Globus pallidus (tissue), 1 donor: ENCODE results near the gene EPHA7.
A peak's percentile ranks its signal among the peaks of the same experiment; 100 is the strongest.

Experiments used
- DNase-seq: peaks from one replicate; pipeline ENCODE4 v3.0.0-alpha.2; 2015; ENCODE audit warnings: low spot score

Gene EPHA7

DNA sequence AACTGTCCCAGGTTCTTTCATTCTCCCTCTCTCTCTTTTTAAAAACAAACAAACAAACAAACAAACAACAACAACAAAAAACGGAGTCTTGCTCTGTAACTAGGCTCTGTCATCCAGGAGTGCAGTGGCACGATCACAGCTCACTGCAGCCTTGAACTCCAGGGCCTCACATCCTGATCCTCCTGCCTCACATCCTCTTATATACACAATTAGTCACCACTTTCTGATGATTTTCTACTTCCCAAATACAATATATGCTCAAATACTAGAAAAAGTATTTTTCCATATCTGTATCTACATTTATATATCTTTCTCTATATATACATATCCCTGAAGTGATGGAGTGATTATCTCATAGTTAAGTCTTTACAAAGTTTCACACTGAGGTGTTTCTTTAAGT lies 170.7 kb downstream of the EPHA7 start:
- no peak for DNase-seq

DNA sequence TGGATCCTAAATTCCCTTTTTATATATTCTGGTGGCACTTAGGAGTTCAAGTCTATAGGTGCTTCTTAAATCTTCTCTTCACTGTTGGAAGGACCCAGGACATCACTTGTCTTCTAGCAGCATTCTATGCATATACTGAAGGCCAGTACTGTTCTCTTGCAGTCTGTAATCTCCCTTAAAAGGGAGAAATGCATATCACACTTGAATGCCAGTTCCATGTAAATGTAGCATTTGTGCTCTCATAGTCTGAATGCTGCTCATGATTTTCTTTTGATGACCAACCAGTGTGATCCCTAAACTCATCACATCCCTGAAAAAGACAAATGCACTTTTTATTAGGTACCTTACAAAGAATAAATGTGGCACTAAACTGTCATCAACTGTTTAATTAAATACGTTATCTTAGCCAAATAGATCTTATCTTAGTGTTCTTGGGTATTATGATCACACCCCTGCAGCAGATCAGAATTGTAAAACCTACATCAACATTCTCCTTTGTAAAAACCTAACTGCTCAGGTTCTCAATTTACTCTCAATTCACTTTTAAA lies 176.1 kb downstream of the EPHA7 start:
- DNase-seq = no peak

DNA sequence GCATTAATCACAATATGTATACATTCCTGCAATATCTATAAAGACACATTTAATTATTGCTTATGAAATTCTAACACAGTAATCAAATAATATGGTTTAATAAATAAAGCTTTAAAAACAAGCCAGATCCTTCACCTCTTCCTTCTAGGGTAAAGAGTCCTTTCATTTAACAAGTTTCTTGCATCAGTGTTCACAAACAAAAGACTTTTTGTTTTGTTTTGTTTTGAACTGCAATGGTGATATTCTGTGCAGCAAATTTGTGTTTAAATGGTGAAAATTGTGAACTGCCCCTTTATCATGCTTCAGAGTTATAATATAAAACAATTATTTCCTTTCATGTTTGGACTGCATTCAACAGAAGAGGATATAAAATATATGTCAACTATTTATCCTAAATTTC lies 177.3 kb downstream of the EPHA7 start:
- DNase-seq = peak; percentile 31

DNA sequence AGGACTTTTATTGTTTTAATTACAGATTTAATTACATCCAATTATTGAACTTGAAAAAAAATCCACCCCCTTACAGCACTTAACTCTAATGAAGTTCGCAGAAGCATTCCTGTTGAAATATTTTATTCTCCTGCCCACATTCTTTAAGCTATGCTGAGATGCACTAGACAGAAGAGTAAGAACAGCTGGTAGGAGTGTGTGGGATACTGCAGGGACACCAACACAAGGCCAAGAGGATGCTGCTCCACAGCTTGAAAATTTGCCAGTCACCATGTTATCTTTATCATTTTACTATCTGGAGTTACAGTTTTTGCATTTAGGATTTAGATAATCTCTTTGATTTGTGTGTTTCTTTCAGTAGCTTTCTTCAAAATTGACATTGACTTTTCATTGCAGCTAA lies 180.7 kb downstream of the EPHA7 start:
- DNase-seq = no peak

GRCh38 chr6:93235775-93236174 lies 183.6 kb downstream of the EPHA7 start:
- no peak for DNase-seq

DNA sequence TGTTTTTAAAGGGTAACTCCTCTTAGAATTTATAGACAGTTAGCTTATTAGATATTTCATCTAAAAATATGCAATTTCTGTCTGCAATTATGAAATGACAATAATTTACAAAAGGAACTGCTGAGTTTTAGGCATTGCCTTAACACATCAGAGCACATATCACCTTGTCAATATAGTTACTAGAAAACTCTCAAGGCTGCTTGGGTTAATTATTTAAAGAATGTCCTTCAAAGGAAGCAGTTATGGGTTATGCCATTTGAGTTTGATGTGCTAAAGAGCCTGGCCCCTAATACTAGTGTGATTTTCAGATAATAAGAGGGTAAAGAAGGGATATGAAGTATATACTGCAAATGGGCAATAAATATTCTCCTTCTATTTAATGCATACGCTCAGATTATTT lies 192.5 kb downstream of the EPHA7 start:
- no peak for DNase-seq

DNA sequence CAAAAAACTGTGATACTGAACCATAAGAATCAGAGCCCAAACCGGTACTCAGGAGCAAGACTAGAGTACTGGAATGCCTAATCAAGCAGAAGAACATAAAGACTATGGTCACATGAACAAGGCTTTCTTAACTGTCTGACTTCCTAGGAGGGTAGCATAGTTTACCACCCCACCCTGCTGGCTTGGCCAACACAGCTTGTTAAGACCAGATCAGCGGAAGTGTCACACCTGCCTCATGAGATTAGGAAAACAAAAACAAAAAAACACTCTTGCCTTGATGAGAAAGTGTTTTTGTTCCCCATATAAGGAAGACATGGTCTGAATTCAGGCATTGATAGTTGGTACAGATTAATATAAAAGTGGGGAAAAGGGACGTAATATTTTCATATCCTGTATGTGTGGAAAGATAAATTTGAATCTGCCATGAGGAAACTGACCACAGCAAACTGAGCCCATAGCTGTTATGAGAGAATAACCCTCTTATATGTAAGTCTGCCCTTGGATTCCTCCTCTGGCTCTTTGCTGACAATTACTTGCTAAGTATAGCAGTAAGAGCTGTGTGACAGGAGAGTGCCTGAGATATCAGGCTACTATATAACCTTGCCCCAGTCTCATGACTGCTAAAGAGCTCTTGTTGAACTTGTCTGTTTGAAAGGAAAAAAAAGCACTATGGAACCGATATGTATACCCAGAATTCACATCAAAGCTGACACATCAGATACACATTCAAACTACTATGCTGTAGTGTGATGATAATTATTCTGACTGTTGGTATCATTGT lies 197.1 kb downstream of the EPHA7 start:
- DNase-seq = no peak

DNA sequence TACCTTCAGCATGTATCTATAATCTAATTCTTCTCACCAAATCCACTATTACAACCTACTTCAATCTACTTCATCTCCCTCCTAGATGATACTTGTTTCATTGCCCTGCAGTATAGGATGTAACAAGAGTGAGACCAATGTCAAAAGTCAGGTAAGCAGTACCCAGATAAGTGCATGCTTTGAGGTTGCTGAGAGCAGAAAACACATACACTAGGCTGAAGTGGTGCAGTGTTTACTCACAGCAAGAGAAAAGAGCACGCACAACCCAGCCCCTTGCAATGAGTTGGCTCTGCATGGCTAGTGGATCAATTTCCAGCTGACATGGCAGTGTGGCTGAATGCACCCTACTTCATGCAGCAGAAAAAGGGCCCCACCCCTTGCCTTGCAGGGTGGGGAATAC lies 199.9 kb downstream of the EPHA7 start:
- DNase-seq = no peak

- no peak for DNase-seq
Measured at GRCh38 chr6:93218096-93218495, 201.3 kb downstream of the EPHA7 start.

- DNase-seq = no peak
Measured at GRCh38 chr6:93213028-93213427, 206.3 kb downstream of the EPHA7 start.

GRCh38 chr6:93210908-93211307 lies 208.5 kb downstream of the EPHA7 start:
- DNase-seq = no peak

GRCh38 chr6:93209358-93209757 lies 210.0 kb downstream of the EPHA7 start:
- no peak for DNase-seq

DNA sequence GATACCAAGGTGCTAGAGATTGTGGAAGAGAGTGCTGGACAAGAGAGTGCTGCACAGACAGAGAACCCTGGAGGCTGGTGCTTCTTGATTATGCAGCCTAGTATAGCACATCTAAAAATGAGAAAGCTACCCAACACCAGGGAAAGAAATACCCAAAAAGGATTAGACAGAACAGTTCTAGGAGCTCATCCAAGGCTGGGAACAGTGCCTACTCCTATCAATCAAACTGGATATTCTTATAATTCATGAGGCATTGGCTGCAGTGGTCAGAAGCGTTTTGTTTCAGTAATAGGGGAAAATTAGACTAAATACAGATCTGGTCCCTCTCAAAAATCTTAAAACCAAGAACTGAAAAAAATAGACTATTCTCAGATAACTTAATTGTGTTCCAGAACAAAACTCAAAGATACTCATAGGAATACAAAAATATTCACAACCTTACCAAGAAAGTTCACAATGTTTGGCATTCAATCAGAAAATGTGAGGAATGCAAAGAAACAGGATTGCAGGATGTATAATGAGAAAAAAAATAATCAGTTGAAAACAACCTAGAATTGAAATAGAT lies 222.9 kb downstream of the EPHA7 start:
- DNase-seq = no peak

- no peak for DNase-seq
Measured at GRCh38 chr6:93194480-93194879, 224.9 kb downstream of the EPHA7 start.

DNA sequence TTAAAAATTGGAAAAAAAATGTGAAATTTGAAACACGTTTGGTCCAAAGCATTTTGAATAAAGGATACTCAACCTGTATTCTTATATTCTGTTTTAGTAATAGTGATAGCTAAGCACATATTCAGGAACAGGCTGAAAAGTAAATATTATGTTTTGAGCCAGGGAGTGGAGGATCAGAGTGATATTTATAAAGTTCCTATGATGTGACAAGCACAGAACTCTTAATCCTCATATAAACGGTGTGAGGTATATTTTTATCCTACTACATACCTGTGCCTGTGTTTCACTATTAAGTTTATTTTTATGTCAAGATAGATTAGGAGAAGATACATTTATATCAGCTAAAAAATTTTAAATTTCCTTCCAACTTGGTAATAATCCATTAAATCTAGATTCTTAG lies 225.5 kb downstream of the EPHA7 start:
- DNase-seq = no peak
